Mononuclear cell (primary cell): ENCODE measurements around the gene PLA2G2D. TPM values are rescaled to one million over a fixed set of nuclear protein-coding genes. Genes with fewer than 3 reads are reported as not detected.
"Not testable (repeated sequence)": the region's sequence is repeated elsewhere in the genome, so short reads cannot be mapped to it uniquely, and the experiment has no call there.

Experiments used
- H3K27me3 ChIP-seq: 2 replicates; pipeline ENCODE4 v1.6.0; 2011; ENCODE audit warnings: low read length, control low read depth; ENCODE audit not compliant: insufficient read depth
- H3K4me1 ChIP-seq: 2 replicates; pipeline ENCODE4 v1.5.1; 2011; ENCODE audit warnings: mild to moderate bottlenecking, low read length, control low read depth; ENCODE audit not compliant: insufficient read depth
- H3K4me3 ChIP-seq: 2 replicates; pipeline ENCODE4 v1.5.1; 2011; ENCODE audit warnings: mild to moderate bottlenecking, low read length, moderate library complexity
- H3K9me3 ChIP-seq: 2 replicates; pipeline ENCODE4 v1.5.1; 2011; ENCODE audit warnings: low read depth, mild to moderate bottlenecking, control low read depth, low read length
- total RNA-seq: library from RNA; depleted of rRNA; stranded (reverse); fragments of >200 nt; gene quantifications from one replicate; pipeline ENCODE4 v1.2.3, GENCODE V29; 2012

PLA2G2D gene
- total RNA-seq, 1 donor, result not detected

DNA sequence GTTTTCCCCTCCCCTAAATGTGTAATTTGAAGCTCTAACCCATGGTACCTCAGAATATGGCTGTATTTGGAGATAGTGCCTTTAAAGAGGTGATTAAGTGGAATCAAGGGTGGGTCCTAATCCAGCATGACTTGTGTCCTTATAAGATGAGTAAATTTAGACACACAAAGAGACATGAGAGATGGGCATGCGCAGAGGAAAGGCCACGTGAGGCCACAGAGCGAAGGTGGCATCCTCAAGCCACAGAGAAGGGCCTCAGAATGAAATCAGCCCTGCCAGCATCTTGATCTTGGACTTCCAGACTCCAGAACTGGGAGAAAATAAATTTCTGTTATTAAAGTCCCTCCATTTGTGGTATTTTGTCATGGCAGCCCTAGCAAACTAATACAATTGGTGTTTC lies 16.9 kb upstream of the PLA2G2D start:
- H3K9me3 ChIP-seq, result no peaks in the 10 kb centered on the region
- no peak overlapping the region for H3K4me3 ChIP-seq
- no peaks in the 10 kb centered on the region for H3K27me3 ChIP-seq
- no peaks in the 10 kb centered on the region for H3K4me1 ChIP-seq

- Histone ChIP-seq H3K4me1 (no peaks in the 10 kb centered on the region), H3K27me3 (no peaks in the 10 kb centered on the region), H3K9me3 (peaks cover under 1% of the 10 kb centered on the region), H3K4me3 (no peak overlapping the region)
These were observed 15.7 kb upstream of the PLA2G2D start for GRCh38 chr1:20134995-20135394.

DNA sequence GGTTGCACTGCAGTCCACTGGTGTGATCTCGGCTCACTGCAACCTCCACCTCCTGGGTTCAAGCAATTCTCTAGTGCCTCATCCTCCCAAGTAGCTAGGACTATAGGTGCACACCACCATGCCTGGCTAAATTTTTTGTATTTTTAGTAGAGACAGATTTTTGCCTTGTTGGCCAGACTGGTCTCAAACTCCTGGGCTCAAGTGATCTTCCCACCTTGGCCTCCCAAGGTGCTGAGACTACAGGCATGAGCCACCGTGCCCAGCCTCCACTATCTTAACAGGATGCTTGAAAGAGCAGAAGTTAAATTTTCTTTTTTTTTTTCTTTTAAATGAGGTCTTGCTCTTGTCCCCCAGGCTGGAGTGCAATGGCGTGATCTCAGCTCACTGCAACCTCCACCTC lies 11.2 kb upstream of the PLA2G2D start:
- H3K27me3 ChIP-seq, H3K4me3 ChIP-seq, H3K4me1 ChIP-seq, H3K9me3 ChIP-seq: not testable (repeated sequence)

DNA sequence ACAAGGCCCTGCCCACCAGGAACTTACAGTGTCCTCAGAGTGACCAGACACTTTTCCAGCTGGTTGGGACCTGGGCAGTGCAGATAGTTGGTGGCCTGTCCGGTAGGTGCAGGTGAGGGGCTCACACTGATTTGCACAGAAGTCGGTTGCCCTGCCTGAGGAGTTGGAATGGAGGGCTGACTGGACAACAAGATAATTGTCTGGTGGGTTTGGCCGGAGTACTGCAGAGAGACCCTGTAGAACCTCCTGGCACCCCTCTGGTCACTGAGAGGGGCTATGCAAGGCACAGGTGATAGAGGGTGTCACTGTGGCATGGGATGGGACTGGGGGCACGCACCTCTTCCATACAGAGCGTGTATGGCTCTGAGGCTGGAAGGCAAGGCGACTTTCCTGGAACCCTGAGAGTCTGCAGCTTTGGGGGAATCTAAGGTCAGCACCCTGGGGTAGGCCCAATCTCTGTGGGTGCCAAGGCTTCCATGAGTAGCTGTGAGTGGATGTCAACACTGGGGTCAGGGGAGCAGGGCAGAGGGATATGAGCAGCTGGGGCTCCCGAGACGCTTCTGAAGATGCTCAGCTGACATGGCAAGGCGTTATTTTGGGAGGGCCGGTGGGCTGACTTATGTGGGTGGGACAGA lies 7.6 kb upstream of the PLA2G2D start:
- no peak overlapping the region for H3K4me3 ChIP-seq
- H3K4me1 ChIP-seq, result peaks cover 12% of the 10 kb centered on the region
- H3K9me3 ChIP-seq, result peaks cover 5% of the 10 kb centered on the region
- no peaks in the 10 kb centered on the region for H3K27me3 ChIP-seq

- no peak overlapping the region for H3K4me3 ChIP-seq
- H3K9me3 ChIP-seq, result peaks cover 5% of the 10 kb centered on the region
- H3K27me3 ChIP-seq, result no peaks in the 10 kb centered on the region
- H3K4me1 ChIP-seq, result peaks cover 12% of the 10 kb centered on the region
These were observed 6.9 kb upstream of the PLA2G2D start for GRCh38 chr1:20126041-20126805.

DNA sequence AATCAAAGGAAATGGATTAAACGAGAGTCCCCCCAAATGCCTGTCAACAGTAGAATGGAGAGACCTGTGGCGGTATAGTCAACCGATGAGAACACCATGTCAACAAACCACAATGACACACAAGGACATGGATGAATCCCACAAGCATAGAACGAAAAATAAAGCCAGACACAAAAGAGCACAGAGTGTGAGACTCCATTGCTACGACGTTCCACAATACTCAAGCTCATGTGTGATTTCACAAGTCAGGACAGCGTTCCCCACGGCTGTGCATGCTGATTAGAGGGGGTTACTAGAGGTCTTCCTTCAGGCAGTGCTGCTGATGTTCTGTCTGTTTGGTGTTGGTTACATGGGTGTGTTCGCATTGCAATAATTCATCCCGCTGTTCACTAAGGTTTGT lies 5.8 kb upstream of the PLA2G2D start:
- Histone ChIP-seq H3K4me1 (peaks cover 15% of the 10 kb centered on the region), H3K27me3 (no peaks in the 10 kb centered on the region), H3K4me3 (no peak overlapping the region), H3K9me3 (peaks cover 5% of the 10 kb centered on the region)

GRCh38 chr1:20124456-20125057 lies 5.2 kb upstream of the PLA2G2D start:
- Histone ChIP-seq H3K9me3 (peaks cover under 1% of the 10 kb centered on the region), H3K4me1 (peaks cover 20% of the 10 kb centered on the region), H3K27me3 (no peaks in the 10 kb centered on the region), H3K4me3 (no peak overlapping the region)

DNA sequence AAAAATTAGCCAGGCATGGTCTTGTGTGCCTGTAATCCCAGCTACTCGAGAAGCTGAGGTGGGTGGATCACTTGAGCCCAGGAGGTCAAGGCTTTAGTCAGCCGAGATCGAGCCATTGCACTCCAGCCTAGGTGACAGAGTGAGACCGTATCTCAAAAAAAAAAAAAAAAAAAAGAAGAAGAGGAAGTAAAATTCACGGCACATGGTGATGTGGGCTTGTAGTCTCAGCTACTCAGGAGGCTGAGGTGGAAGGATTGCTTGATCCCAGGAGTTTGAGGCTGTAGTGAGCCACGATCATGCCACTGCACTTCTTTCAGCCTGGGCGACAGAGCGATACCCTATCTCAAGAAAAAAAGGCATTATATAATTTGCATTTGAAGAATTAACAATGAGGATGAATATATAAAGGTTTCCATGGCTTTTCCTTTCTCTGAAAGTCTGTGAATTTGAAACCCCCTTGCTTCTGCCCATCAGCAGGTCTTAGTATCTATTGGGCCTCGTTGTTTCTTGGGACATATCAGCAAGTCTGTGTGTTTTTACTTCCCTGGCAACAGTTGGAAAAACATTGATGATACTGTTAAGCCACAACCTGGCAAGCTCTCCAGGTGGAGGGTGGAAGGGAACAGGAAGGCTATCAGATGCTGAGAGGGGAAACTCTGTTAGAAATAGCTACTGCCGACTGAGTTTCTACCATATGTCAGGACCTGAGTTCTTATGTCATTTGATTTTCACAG lies 4.6 kb upstream of the PLA2G2D start:
- H3K4me1 ChIP-seq, result peaks cover 24% of the 10 kb centered on the region
- H3K4me3 ChIP-seq, result no peak overlapping the region
- no peaks in the 10 kb centered on the region for H3K9me3 ChIP-seq
- no peaks in the 10 kb centered on the region for H3K27me3 ChIP-seq

DNA sequence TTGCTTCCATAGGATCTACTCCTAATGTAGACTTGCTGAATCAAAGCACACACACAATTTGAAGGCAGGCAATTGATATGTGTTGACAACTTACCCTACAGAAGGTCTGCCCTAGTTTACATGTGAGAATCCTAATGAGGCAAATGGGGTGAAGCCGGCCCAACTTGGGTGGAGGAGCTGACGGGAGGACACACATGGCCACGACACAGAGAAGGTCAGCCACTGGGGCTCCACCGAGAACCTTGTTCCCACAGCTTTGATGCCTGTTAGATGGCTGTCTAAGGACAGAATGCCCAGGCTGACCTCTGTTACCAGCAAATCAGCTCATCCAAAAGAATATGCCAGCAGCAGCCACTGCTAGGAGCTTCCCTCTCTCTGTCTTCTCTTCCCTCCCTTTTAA lies 1.5 kb upstream of the PLA2G2D start:
- H3K4me1 ChIP-seq, result peaks cover 25% of the 10 kb centered on the region
- H3K27me3 ChIP-seq, result no peaks in the 10 kb centered on the region
- H3K4me3 ChIP-seq, result no peak overlapping the region
- no peaks in the 10 kb centered on the region for H3K9me3 ChIP-seq

DNA sequence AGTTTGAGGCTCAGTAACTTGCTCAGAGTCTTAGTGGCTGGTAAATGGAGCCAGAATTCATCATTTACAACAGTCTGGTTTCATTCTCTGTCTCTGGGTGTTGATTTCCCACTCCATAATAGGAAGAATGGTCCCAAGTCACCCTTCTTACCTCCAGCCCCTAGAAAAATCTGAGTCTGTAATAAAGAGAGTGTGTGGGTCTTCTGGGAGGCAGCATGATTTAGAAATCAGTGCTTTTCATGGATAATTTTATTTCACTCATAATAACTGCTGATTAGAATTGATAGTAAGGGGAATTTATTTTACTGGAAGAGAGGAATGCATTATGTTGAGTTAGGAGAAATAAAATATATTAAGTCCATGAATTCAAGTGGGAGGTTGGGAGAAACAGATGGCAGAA lies 2.1 kb downstream of the PLA2G2D start:
- Histone ChIP-seq H3K4me3 (no peak overlapping the region), H3K9me3 (no peaks in the 10 kb centered on the region), H3K4me1 (peaks cover 13% of the 10 kb centered on the region), H3K27me3 (no peaks in the 10 kb centered on the region)

DNA sequence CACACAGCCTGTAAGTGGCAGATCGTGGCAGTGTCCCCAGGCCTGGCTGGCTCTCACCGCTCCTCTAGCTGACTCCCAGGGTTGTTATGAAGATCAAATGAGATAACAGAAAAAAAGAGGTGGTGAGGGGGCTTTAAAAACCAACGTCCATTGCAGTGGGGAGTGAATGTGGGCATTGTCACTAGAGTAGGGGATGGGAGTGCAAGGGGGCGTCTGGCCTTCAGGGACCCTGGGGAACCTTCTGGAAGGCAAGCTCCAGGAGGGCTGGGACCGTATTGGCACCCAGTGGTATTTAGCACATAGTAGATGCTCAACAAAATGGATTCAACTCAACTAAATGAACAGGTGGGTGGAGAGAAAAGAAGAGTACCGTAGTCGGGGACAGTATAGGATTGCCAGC lies 3.4 kb downstream of the PLA2G2D start:
- Histone ChIP-seq H3K4me1 (peaks cover 13% of the 10 kb centered on the region), H3K27me3 (no peaks in the 10 kb centered on the region), H3K9me3 (no peaks in the 10 kb centered on the region), H3K4me3 (no peak overlapping the region)

DNA sequence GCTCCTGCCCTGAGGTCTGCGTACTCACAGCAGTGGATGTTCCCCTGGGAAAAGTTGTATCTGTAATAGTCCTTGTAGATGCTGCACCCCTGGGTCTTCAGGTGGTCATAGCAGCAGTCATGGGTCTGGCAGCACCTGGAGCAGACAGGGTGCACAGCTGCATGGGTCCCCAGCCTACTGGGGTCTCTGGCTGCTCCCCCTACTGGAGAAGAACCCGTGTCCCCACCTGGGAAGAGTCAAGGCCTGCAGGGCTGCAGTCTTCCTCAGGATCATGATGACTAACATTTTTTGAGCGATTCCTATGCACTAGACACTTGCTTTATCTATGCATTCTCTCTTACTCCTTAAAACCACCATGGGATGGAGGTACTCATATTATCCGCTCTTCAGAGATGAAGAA lies 3.9 kb downstream of the PLA2G2D start:
- Histone ChIP-seq H3K4me3 (no peak overlapping the region), H3K27me3 (no peaks in the 10 kb centered on the region), H3K9me3 (no peaks in the 10 kb centered on the region), H3K4me1 (peaks cover 13% of the 10 kb centered on the region)

DNA sequence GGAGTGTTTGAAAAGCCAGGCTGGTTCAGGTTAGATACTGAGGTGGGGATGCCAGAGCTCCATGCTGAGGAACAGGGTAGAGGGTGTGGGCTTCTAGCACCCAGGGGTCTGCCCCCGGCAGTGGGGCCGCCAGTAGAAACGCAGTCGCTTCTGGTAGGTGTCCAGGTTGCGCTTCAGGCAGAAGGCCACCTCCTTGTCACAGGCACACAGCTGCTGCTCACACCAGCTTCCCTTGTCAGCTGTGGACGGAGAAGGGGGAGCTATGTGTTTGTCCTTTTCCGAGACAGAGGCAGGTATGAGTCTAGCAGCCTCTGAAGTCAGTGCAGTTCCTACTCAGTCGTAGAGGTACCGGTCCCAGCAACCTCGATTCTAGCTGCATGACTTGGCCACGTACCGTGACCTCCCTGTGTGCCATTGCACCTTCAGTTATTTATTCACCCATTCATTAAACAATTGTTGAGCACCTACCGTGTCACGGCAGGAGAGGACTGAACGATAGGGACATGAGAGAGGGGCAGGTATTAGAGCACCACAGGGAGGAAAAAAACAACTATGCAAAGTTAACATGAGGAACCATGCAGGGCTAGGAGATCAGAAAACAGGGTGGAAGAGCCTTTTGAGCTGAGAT lies 5.2 kb downstream of the PLA2G2D start:
- H3K27me3 ChIP-seq, result no peaks in the 10 kb centered on the region
- no peaks in the 10 kb centered on the region for H3K9me3 ChIP-seq
- H3K4me1 ChIP-seq, result peaks cover 4% of the 10 kb centered on the region
- no peak overlapping the region for H3K4me3 ChIP-seq

GRCh38 chr1:20112279-20113000 lies 6.9 kb downstream of the PLA2G2D start:
- Histone ChIP-seq H3K4me1 (no peaks in the 10 kb centered on the region), H3K9me3 (no peaks in the 10 kb centered on the region), H3K27me3 (no peaks in the 10 kb centered on the region), H3K4me3 (no peak overlapping the region)
